HG02938 (cell line): ENCODE measurements around the gene ADGRV1.

Experiments
- ATAC-seq: cut with Tn5 transposase; IDR thresholded peaks from one replicate; pipeline ENCODE4 v1.9.1; 2021; ENCODE audit warnings: mild to moderate bottlenecking, moderate library complexity; ENCODE audit not compliant: unreplicated experiment

Gene ADGRV1

GRCh38 chr5:90558344-90559192, at the start of gene ADGRV1:
Gene ADGRV1 (plus strand): TSS chr5:90558797. CDS start chr5:90558896, 99 bp downstream.
- no peak for ATAC-seq

GRCh38 chr5:90510438-90510837, 48.2 kb upstream of the ADGRV1 start:
- ATAC-seq: no peak

- ATAC-seq: no peak
Measured at GRCh38 chr5:90514520-90514919, 44.1 kb upstream of the ADGRV1 start.

- ATAC-seq: no peak
Measured at GRCh38 chr5:90518661-90519060, 39.9 kb upstream of the ADGRV1 start.

- no peak for ATAC-seq
Measured at GRCh38 chr5:90519081-90519480, 39.5 kb upstream of the ADGRV1 start.

GRCh38 chr5:90528601-90529193, 29.9 kb upstream of the ADGRV1 start:
- ATAC-seq: no peak

- ATAC-seq: peak; percentile 84
Measured at GRCh38 chr5:90529194-90529938, 29.2 kb upstream of the ADGRV1 start, which contains the start of gene LYSMD3. Gene LYSMD3 (minus strand): TSS chr5:90529584. CDS start chr5:90525289, 4,295 bp downstream.

- ATAC-seq: peak; percentile 60
Measured at GRCh38 chr5:90529939-90530677, 28.5 kb upstream of the ADGRV1 start.

- ATAC-seq: no peak
Measured at GRCh38 chr5:90530736-90531487, 27.7 kb upstream of the ADGRV1 start.

GRCh38 chr5:90533794-90534193, 24.8 kb upstream of the ADGRV1 start:
- no peak for ATAC-seq

GRCh38 chr5:90534922-90535321, 23.7 kb upstream of the ADGRV1 start:
- ATAC-seq: no peak

- ATAC-seq: no peak
Measured at GRCh38 chr5:90542827-90543519, 15.6 kb upstream of the ADGRV1 start.

GRCh38 chr5:90545511-90545910, 13.1 kb upstream of the ADGRV1 start:
- no peak for ATAC-seq

GRCh38 chr5:90546216-90546837, 12.3 kb upstream of the ADGRV1 start:
- no peak for ATAC-seq

GRCh38 chr5:90547072-90547536, 11.5 kb upstream of the ADGRV1 start:
- no peak for ATAC-seq

- ATAC-seq: no peak
Measured at GRCh38 chr5:90548069-90548593, 10.5 kb upstream of the ADGRV1 start.

- no peak for ATAC-seq
Measured at GRCh38 chr5:90549223-90549622, 9.4 kb upstream of the ADGRV1 start.

- ATAC-seq: no peak
Measured at GRCh38 chr5:90549729-90550275, 8.8 kb upstream of the ADGRV1 start.
